ENCODE data around the gene CDK5RAP2. TPM values are rescaled to one million over a fixed set of nuclear protein-coding genes. Genes with fewer than 3 reads are reported as not detected.

CDK5RAP2 gene
- polyA plus RNA-seq, 1 experiment: 28.1 TPM

DNA sequence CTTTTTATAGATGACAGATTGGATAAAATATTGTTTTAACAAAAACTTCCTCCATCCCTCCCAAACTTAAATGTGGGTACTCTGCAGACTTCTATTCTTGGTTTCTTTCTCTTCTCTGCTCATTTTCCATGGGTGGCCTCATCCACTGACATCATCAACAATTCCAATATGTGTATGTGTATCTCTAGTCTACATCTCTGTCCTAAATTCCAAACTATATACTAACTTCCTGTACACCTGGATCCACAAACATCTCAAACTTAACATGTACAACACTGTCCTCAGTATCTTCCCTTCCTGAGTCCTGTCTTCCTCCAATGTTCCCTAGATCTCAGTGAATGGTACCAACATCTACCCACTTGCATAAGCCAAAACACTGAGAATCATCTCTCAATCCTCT lies 28.5 kb upstream of the CDK5RAP2 start:
- H3K4me3 ChIP-seq (ENCODE audit: low read depth, low read length): no peak overlapping the region
- CTCF ChIA-PET: interaction anchor here (1.0 kb wide), 1 partner anchor 88 kb away, joined by 4 read pairs; no protein-coding TSS in a partner anchor
- no peaks in the 10 kb centered on the region for H3K27me3 ChIP-seq (ENCODE audit: control insufficient read depth, insufficient read depth, low read length)
- POLR2A ChIA-PET: no interaction called here
- H3K36me3 ChIP-seq (ENCODE audit: control insufficient read depth, insufficient read depth, low read length): no peaks in the 10 kb centered on the region
- TF ChIP-seq, protein P1, sequence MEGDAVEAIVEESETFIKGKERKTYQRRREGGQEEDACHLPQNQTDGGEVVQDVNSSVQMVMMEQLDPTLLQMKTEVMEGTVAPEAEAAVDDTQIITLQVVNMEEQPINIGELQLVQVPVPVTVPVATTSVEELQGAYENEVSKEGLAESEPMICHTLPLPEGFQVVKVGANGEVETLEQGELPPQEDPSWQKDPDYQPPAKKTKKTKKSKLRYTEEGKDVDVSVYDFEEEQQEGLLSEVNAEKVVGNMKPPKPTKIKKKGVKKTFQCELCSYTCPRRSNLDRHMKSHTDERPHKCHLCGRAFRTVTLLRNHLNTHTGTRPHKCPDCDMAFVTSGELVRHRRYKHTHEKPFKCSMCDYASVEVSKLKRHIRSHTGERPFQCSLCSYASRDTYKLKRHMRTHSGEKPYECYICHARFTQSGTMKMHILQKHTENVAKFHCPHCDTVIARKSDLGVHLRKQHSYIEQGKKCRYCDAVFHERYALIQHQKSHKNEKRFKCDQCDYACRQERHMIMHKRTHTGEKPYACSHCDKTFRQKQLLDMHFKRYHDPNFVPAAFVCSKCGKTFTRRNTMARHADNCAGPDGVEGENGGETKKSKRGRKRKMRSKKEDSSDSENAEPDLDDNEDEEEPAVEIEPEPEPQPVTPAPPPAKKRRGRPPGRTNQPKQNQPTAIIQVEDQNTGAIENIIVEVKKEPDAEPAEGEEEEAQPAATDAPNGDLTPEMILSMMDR (IDR thresholded peaks at IDR 0.05; ENCODE audit: insufficient read depth, low read depth, low read length): no peak
- no peak for DNase-seq (ENCODE audit: low read depth)

DNA sequence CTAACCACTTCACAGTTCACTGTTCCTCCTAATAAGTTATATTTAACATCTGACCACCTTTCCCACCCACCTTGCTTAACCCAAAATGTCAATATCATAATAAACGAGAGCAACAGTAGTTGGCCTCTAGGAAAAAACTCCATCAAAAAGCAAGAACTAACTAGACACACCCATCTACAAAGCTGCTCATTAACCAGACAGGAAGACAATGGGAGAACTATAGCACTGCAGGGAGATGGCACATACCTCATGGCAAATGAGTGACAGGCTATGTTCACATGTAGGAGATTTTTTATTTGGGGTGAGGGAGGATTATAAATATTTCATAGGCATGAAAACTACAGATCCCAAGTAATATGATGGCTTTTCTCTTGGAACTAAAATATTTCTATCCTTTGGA lies 23.6 kb upstream of the CDK5RAP2 start:
- ChIA-PET CTCF (no interaction called here), POLR2A (no interaction called here)
- TF ChIP-seq, protein P1 (IDR thresholded peaks at IDR 0.05; ENCODE audit: insufficient read depth, low read depth, low read length): no peak
- no peaks in the 10 kb centered on the region for H3K27me3 ChIP-seq (ENCODE audit: control insufficient read depth, insufficient read depth, low read length)
- H3K36me3 ChIP-seq (ENCODE audit: control insufficient read depth, insufficient read depth, low read length): no peaks in the 10 kb centered on the region
- DNase-seq (ENCODE audit: low read depth): no peak
- H3K4me3 ChIP-seq (ENCODE audit: low read depth, low read length): no peak overlapping the region

DNA sequence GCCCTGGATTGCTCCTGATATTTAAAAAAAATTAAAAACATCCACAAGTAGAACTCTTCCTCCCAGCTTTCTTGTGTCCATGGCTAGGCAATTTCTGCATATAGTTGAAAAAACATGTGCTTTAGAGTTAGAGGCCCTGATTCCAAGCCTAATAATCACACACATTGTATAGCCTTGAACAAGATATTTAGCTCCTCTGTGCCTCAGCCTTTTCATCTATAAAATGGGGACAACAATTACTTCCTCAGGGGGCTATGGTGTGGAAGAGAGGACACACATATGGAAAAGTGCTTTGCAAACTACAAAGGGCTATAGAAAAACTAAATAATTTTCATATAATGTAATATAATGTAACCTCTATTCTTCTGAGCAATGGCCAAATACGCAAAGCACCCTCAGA lies 23.0 kb upstream of the CDK5RAP2 start:
- no peaks in the 10 kb centered on the region for H3K27me3 ChIP-seq (ENCODE audit: control insufficient read depth, insufficient read depth, low read length)
- TF ChIP-seq, protein P1 (IDR thresholded peaks at IDR 0.05; ENCODE audit: insufficient read depth, low read depth, low read length): no peak
- DNase-seq (ENCODE audit: low read depth): no peak
- no peaks in the 10 kb centered on the region for H3K36me3 ChIP-seq (ENCODE audit: control insufficient read depth, insufficient read depth, low read length)
- no peak overlapping the region for H3K4me3 ChIP-seq (ENCODE audit: low read depth, low read length)
- POLR2A ChIA-PET: no interaction called here
- CTCF ChIA-PET: no interaction called here

DNA sequence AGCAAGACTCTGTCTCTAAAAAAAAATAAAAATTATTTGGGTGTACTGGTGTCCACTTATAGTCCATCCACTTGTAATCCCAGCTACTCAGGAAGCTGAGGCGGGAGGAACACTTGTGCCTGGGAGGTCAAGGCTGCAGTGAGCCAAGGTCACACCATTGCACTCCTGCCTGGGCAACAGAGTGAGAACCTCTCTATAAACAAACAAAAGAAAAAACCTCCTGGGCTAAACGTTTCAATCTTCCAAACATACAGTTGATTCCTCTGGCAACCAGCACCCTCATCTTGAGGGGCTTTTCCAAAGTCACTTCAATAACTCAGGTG lies 13.9 kb upstream of the CDK5RAP2 start:
- no peak for DNase-seq (ENCODE audit: low read depth)
- TF ChIP-seq, protein P1 (IDR thresholded peaks at IDR 0.05; ENCODE audit: insufficient read depth, low read depth, low read length): no peak
- Histone ChIP-seq H3K4me3 (ENCODE audit: low read depth, low read length) (no peak overlapping the region), H3K27me3 (ENCODE audit: control insufficient read depth, insufficient read depth, low read length) (no peaks in the 10 kb centered on the region), H3K36me3 (ENCODE audit: control insufficient read depth, insufficient read depth, low read length) (no peaks in the 10 kb centered on the region)
- POLR2A ChIA-PET: no interaction called here
- CTCF ChIA-PET: no interaction called here

DNA sequence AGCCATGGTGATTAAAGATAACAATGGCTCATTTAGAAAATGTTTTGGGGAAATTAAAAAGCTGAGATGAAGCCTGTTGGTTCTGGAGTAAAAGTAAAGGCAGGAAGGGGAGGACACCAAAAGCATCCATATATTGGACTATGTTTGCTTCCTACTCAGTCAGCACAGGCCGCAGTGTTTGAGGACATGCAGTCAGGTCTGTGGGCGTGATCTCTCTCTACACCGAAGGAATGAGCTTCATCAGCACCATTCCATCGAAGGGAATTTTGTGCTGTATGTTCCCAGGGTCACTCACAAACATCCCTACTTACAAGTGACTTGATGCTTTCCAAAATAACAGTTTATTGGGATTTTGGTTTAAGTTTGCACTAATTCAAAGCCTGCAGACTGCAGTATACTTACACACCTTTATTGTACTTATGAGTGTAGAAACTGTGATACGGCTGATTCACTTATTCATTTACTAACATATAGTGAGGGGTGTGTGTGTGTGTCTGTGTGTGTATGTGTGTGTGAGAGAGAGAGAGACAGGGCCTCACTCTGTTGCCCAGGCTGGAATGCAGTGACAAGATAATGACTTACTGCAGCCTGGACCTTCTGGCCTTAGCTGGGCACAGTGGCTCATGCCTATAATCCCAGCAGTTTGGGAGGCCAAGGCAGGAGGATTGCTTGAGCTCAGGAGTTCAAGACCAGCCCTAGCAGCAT lies 13.4 kb upstream of the CDK5RAP2 start:
- ChIA-PET CTCF (no interaction called here), POLR2A (no interaction called here)
- H3K4me3 ChIP-seq (ENCODE audit: low read depth, low read length): no peak overlapping the region
- no peaks in the 10 kb centered on the region for H3K36me3 ChIP-seq (ENCODE audit: control insufficient read depth, insufficient read depth, low read length)
- no peaks in the 10 kb centered on the region for H3K27me3 ChIP-seq (ENCODE audit: control insufficient read depth, insufficient read depth, low read length)
- TF ChIP-seq, protein P1 (IDR thresholded peaks at IDR 0.05; ENCODE audit: insufficient read depth, low read depth, low read length): no peak
- no peak for DNase-seq (ENCODE audit: low read depth)

Measured in BJ (cell line).